Forelimb muscle (tissue), 1 donor: ENCODE measurements around the gene SYPL2. TPM values are rescaled to one million over a fixed set of nuclear protein-coding genes. Genes with fewer than 3 reads are reported as not detected.
"Not testable (repeated sequence)": the region's sequence is repeated elsewhere in the genome, so short reads cannot be mapped to it uniquely, and the experiment has no call there.

Experiments
- DNase-seq: peaks from one replicate; pipeline ENCODE4 v3.0.0-alpha.2; 2013; ENCODE audit warnings: low read depth
- polyA plus RNA-seq: library from polyadenylated mRNA; unstranded; fragments of 120-200 nt; gene quantifications from one replicate; pipeline ENCODE4 v1.2.1, GENCODE V29; 2013; ENCODE audit not compliant: insufficient read length

SYPL2 gene
- polyA plus RNA-seq, 1 donor: 304 TPM

DNA sequence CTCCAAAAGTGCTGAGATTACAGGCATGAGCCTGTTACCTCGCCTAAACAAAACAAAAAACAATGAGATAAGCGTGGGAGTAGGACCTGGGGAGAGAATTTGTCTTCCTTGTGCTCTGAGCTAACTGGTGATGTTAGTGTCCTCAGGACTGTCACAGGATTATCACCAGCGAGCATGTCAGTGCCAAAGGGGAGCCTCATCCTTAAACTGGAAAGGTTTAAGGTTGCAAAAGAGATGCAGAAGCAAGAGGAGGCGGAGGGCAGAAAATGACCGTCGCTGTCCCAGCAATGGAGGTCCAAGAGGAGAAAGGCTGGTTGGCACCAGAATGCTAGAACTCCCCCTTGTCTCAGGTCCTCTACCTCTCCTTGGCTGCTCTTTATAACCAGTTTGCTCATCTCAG, 3.9 kb downstream of the SYPL2 start:
- no peak for DNase-seq

DNA sequence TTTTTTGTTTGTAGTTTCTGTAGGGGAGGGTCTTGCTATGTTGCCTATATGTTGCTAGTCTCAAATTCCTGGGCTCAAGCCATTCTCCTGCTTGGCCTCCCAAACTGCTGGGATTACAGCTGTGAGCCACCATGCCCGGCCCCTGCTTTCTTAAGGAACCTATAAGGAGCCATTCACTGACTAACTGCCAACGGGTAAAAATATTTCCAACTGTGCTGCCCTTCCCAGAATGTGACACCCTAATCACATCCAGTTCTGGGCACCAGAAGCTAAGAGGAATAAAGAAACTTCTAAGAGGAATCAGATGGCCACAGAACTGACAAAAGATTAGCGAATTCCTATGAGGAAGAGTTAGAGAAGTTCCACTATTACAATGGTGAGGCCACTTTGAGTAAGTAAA, 6.4 kb downstream of the SYPL2 start:
- DNase-seq: no peak

GRCh38 chr1:109473284-109474057, 7.1 kb downstream of the SYPL2 start:
- DNase-seq: not testable (repeated sequence)

GRCh38 chr1:109474697-109475096, 8.4 kb downstream of the SYPL2 start:
- no peak for DNase-seq

- DNase-seq: no peak
Measured at GRCh38 chr1:109475261-109475660, 8.9 kb downstream of the SYPL2 start.

DNA sequence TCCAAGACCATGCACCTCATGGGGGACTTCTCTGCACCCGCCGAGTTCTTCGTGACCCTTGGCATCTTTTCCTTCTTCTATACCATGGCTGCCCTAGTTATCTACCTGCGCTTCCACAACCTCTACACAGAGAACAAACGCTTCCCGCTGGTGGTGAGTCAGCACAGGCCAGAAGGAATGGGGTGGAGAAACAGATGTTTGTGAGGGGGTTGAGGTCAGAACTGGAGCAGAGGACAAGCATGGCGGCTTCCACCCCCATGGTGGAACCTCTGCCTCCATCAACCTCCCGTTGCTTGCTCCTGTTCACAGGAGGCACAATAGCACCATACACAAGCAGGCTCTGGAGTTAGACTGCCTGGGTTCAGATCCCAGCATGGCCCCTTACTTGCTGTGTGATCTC, 10.5 kb downstream of the SYPL2 start:
- no peak for DNase-seq

- DNase-seq: no peak
Measured at GRCh38 chr1:109477821-109478220, 11.5 kb downstream of the SYPL2 start.

GRCh38 chr1:109478806-109479205, 12.5 kb downstream of the SYPL2 start:
- DNase-seq: no peak

DNA sequence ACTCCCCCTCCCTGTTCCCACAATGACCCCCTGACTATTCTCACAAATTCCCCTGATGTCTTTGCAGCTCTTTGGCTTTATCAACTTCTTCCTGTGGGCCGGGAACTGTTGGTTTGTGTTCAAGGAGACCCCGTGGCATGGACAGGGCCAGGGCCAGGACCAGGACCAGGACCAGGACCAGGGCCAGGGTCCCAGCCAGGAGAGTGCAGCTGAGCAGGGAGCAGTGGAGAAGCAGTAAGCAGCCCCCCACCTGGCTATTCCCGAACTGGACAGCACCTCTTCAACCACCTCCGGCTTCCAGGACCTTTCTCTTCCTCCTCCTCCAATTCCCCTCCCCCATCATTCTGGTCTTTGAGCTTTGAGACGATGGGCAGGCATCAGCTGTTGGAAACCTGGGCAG, 13.0 kb downstream of the SYPL2 start:
- DNase-seq: no peak

DNA sequence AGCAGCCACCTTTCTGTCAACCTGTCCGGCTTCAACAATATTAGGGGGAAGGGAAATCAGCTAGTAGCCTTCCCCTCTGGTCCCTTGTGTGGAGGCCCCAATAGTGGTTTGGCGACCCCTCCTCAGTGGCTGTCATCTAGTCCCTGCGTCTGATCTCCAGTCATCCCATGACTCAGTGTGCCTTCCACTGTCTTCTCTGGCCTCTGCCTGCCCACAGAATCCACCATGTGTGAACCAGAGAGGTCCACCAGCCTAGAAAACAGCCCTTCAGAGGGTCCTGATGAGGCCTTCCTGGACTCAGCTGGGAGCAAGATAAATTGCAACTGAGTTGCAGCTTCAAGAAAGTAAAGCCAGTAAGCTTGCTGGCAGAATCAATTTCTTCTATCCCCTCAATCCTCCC, 13.6 kb downstream of the SYPL2 start:
- DNase-seq: no peak

- no peak for DNase-seq
Measured at GRCh38 chr1:109481646-109482045, 15.3 kb downstream of the SYPL2 start.

DNA sequence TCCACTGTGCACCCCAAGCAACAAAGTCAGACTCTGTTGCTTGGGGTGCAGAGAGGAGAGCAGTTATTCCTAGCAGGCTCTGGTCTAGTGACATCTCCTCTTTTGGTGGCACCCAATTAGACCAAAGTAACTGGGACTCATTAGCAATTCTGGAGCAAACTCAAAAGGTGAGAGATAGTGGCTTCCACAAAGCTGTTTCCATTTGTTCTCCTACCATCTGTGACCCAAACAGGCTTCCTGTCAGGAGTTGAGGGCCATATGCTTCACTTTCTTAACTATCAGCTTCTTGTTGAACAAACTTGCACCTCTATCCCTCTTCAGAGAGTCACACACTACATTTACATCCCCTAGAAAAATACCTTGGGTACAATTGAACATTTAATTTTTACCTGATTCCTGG, 15.9 kb downstream of the SYPL2 start:
- no peak for DNase-seq

GRCh38 chr1:109482791-109483671, 16.7 kb downstream of the SYPL2 start:
- DNase-seq: no peak

DNA sequence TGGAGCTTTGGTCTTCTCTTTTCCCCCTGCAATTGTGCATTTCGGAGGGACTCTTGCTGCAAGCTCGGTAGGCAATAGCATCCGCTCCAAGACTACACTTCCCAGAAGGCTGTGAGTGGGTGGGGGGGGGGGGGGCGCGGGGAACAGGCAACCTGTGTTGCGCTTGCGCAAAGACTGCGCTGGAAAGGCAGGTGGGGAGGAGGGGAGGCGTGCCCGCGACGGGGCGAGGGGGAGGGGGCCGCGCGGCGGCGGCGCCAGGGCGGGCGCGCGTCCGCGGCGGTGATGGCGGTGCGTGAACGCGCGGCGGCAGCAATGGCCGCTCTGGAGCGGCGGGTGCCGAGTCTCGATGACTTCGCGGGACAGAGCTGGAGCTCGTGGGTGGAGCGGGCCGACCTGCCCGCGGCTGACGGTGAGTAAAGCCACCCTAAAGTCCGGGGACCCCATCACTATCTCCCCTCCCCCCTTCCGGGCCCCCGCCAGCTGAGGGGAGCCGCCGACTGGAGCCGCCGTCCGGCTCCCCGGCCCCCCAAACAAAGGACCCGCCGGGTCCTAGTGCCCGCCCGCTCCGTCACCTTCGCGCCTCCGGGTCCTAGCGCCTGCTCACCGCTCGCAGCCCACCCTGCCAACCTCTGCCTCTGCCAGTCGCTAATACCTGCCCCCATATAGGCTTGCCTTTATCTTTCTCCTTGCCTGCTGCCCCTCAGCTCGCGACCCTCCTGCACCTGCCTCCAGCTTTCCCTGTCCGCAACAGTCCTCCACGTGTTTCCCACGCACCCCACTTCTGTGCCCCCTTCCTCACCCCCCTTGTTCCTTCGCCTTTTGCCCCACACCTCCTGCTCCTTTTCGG, 17.5 kb downstream of the SYPL2 start, which contains the start of gene ATXN7L2:
ATXN7L2 (plus strand) TSS at position 234 of the 847 bp plus-strand sequence; CDS start at position 283, 49 bp downstream.
- DNase-seq: peak; percentile 86

GRCh38 chr1:109484519-109484975, 18.2 kb downstream of the SYPL2 start:
- DNase-seq: no peak

GRCh38 chr1:109485001-109485400, 18.7 kb downstream of the SYPL2 start:
- no peak for DNase-seq

- DNase-seq: no peak
Measured at GRCh38 chr1:109487261-109487660, 20.9 kb downstream of the SYPL2 start.

DNA sequence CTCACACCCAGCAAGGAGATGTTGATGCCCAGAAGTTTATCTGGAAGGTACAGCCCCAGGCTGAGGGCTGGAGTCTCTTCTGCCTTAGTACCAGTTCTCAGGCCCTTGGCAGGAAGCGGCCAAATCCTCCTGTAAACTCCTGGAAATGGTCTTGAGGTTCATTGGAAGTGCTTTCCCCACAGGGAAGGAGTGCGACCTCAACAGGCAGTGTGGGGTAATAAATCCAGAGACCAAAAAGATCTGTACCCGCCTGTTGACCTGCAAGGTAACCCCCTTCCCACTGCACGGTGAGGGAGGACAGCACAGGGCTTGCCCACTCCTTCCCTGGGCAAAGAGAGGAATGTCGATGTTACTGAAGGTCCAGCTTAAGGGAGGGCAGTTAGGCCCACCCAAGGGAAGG, 21.9 kb downstream of the SYPL2 start:
- DNase-seq: no peak

DNA sequence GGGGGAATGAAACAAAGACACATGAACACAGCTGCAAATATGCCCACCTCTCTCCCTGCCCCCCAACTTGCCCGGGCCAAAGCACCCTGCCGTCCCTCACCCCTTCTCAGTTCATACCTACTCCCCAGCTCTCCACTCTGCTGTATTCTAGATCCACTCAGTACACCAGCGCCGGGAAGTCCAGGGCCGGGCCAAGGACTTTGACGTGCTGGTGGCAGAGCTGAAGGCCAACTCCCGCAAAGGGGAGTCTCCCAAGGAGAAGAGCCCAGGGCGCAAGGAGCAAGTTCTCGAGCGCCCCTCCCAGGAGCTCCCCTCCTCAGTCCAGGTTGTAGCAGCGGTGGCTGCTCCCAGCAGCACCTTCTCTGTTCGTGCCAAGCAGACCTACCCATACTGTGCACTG, 22.4 kb downstream of the SYPL2 start:
- DNase-seq: no peak

- DNase-seq: peak; percentile 24
Measured at GRCh38 chr1:109490029-109490933, 23.9 kb downstream of the SYPL2 start.

- no peak for DNase-seq
Measured at GRCh38 chr1:109490934-109491302, 24.6 kb downstream of the SYPL2 start.
